OCI-LY1 (cell line): ENCODE measurements around the gene ETV6.

Source experiments
- H2AFZ ChIP-seq: fragments of 200-600 bp; sonication (generic), shearing (Covaris generic); 2 replicates; pipeline ENCODE4 v1.6.0; 2014; ENCODE audit warnings: antibody characterized with exemption, mild to moderate bottlenecking, low read length
- H3F3A ChIP-seq: fragments of 200-600 bp; sonication (generic), shearing (Covaris generic); 2 replicates; pipeline ENCODE4 v1.6.0; 2014; ENCODE audit warnings: mild to moderate bottlenecking, antibody characterized with exemption, low read length, moderate library complexity; ENCODE audit not compliant: insufficient read depth
- H3K27ac ChIP-seq: fragments of 200-600 bp; sonication (generic); 2 replicates; pipeline ENCODE4 v1.5.1; 2014; ENCODE audit warnings: low read length, mixed run types, mild to moderate bottlenecking, low read depth; ENCODE audit not compliant: poor library complexity, severe bottlenecking
- H3K27me3 ChIP-seq: fragments of 200-600 bp; sonication (generic); 2 replicates; pipeline ENCODE4 v1.6.0; 2014; ENCODE audit warnings: antibody characterized with exemption, mild to moderate bottlenecking, low read length, moderate library complexity; ENCODE audit not compliant: insufficient read depth
- H3K36me3 ChIP-seq: fragments of 200-600 bp; sonication (generic); 2 replicates; pipeline ENCODE4 v1.6.1; 2014; ENCODE audit warnings: mild to moderate bottlenecking, antibody characterized with exemption, low read length, moderate library complexity, mixed read lengths; ENCODE audit not compliant: insufficient read depth
- H3K4me1 ChIP-seq: fragments of 200-600 bp; sonication (generic); 2 replicates; pipeline ENCODE4 v1.5.1; 2014; ENCODE audit warnings: mild to moderate bottlenecking, low read length, moderate library complexity; ENCODE audit not compliant: insufficient read depth, severe bottlenecking
- H3K4me2 ChIP-seq: fragments of 200-600 bp; sonication (generic), shearing (Covaris generic); 2 replicates; pipeline ENCODE4 v1.6.1; 2014; ENCODE audit warnings: low read length
- H3K4me3 ChIP-seq: fragments of 200-600 bp; sonication (generic); 2 replicates; pipeline ENCODE4 v1.5.1; 2014; ENCODE audit warnings: low read length, low read depth, mild to moderate bottlenecking, mixed read lengths; ENCODE audit not compliant: poor library complexity, severe bottlenecking
- H3K79me2 ChIP-seq: fragments of 200-600 bp; shearing (Covaris generic); 2 replicates; pipeline ENCODE4 v1.6.1; 2016; ENCODE audit warnings: mixed run types, low read length, mixed read lengths; ENCODE audit not compliant: insufficient read depth
- H3K9ac ChIP-seq: fragments of 200-600 bp; sonication (generic), shearing (Covaris generic); 2 replicates; pipeline ENCODE4 v1.6.1; 2014; ENCODE audit warnings: mild to moderate bottlenecking, low read length, mixed read lengths
- H3K9me2 ChIP-seq: fragments of 200-600 bp; sonication (generic), shearing (Covaris generic); 2 replicates; pipeline ENCODE4 v1.6.1; 2014; ENCODE audit warnings: low read depth, mild to moderate bottlenecking, low read length, mixed read lengths
- H3K9me3 ChIP-seq: fragments of 200-600 bp; shearing (Covaris generic); 2 replicates; pipeline ENCODE4 v1.6.1; 2014; ENCODE audit warnings: low read length, mixed read lengths
- H4K20me1 ChIP-seq: fragments of 200-600 bp; sonication (generic), shearing (Covaris generic); 2 replicates; pipeline ENCODE4 v1.6.0; 2016; ENCODE audit warnings: mild to moderate bottlenecking, low read length; ENCODE audit not compliant: insufficient read depth
- EZH2 ChIP-seq: fragments of 200-600 bp; sonication (generic), shearing (Covaris generic); IDR thresholded peaks from 2 replicates; pipeline ENCODE4 v1.8.0; 2017; ENCODE audit warnings: borderline replicate concordance, mixed run types, mild to moderate bottlenecking, antibody characterized with exemption, low read length, moderate library complexity, mixed read lengths
- TF ChIP-seq, protein P1 (sequence below): fragments of 200-600 bp; sonication (generic), shearing (Covaris generic); IDR thresholded peaks from 2 replicates; pipeline ENCODE4 v1.5.1; 2017; ENCODE audit warnings: mild to moderate bottlenecking, antibody characterized with exemption, low read length, moderate library complexity, mixed read lengths

The ETV6 gene

DNA sequence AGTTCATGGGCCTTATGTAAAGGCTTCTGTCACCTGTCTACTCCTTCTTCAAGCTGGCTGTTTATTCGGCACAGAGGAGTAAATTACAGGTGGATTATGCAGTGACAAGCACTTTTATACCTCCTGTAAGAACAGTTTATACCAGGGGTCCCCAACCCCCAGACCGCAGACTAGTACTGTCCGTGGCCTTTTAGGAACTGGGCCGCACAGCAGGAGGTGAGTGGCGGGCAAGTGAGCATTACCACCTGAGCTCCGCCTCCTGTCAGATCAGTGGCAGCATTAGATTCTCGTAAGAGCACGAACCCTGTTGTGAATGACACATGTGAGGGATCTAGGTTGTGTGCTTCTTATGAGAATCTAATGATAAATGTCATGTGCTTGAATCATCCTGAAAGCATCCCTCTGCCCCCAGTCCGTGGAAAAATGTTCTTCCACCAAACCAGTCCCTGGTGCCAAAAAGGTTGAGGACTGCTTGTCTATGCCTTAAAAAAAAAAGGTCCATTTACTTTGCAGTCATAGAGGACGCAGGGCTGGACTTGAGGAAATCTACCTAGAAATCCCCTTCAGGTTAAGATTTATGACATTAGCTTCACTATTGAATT is 78.8 kb downstream of the ETV6 start:
- Histone ChIP-seq H3K27me3 (no peaks in the 10 kb centered on the region), H3K27ac (peak overlapping the region; percentile 98), H3K36me3 (no peaks in the 10 kb centered on the region; the same call in 1 of the 2 replicates), H3K4me1 (peaks cover 98% of the 10 kb centered on the region), H3K79me2 (no peaks in the 10 kb centered on the region), H3K9me2 (no peaks in the 10 kb centered on the region), H4K20me1 (no peaks in the 10 kb centered on the region), H2AFZ (no peak overlapping the region), H3K4me2 (peak overlapping the region; percentile 41), H3K9me3 (0 out of 2 replicates have a peak, but pooled peaks cover 2% of the 10 kb centered on the region), H3K9ac (peak overlapping the region; percentile 45), H3F3A (peaks cover 12% of the 10 kb centered on the region; the same call in 1 of the 2 replicates), H3K4me3 (no peak overlapping the region)
- TF ChIP-seq EZH2 = no peak
- TF ChIP-seq, protein P1, sequence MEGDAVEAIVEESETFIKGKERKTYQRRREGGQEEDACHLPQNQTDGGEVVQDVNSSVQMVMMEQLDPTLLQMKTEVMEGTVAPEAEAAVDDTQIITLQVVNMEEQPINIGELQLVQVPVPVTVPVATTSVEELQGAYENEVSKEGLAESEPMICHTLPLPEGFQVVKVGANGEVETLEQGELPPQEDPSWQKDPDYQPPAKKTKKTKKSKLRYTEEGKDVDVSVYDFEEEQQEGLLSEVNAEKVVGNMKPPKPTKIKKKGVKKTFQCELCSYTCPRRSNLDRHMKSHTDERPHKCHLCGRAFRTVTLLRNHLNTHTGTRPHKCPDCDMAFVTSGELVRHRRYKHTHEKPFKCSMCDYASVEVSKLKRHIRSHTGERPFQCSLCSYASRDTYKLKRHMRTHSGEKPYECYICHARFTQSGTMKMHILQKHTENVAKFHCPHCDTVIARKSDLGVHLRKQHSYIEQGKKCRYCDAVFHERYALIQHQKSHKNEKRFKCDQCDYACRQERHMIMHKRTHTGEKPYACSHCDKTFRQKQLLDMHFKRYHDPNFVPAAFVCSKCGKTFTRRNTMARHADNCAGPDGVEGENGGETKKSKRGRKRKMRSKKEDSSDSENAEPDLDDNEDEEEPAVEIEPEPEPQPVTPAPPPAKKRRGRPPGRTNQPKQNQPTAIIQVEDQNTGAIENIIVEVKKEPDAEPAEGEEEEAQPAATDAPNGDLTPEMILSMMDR = no peak

DNA sequence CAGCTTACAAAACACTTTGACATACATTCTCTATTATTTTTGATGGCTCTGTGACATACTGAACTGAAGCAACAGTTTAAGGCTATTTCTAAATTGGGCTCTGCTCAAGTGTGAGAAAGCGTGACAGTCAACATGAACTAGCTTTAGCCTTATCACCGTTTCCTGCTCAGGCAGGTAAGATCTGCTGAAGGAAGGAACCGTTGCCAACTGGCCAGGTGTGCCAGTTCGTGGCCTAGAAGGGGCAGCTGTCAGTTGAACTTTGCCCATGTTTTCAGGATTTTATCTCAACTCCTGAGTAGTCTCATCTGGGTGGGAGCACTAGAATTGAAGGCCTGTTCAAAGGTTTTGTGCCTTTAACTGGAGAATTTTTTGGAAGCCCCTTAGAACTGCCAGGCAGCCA is 79.5 kb downstream of the ETV6 start:
- H3K4me3 ChIP-seq = no peak overlapping the region
- peak overlapping the region; percentile 37; the same call in 1 of the 2 replicates for H3K9ac ChIP-seq
- 0 out of 2 replicates have a peak, but pooled peaks cover 2% of the 10 kb centered on the region for H3K9me3 ChIP-seq
- H4K20me1 ChIP-seq = no peaks in the 10 kb centered on the region
- no peaks in the 10 kb centered on the region; the same call in 1 of the 2 replicates for H3K36me3 ChIP-seq
- H3K9me2 ChIP-seq = no peaks in the 10 kb centered on the region
- H3F3A ChIP-seq = peaks cover 12% of the 10 kb centered on the region; the same call in 1 of the 2 replicates
- H3K79me2 ChIP-seq = no peaks in the 10 kb centered on the region
- H3K4me1 ChIP-seq = peaks cover 100% of the 10 kb centered on the region
- H3K4me2 ChIP-seq = peak overlapping the region; percentile 41
- H2AFZ ChIP-seq = no peak overlapping the region
- H3K27ac ChIP-seq = peak overlapping the region; percentile 98
- H3K27me3 ChIP-seq = no peaks in the 10 kb centered on the region
- TF ChIP-seq, protein P1 = no peak

DNA sequence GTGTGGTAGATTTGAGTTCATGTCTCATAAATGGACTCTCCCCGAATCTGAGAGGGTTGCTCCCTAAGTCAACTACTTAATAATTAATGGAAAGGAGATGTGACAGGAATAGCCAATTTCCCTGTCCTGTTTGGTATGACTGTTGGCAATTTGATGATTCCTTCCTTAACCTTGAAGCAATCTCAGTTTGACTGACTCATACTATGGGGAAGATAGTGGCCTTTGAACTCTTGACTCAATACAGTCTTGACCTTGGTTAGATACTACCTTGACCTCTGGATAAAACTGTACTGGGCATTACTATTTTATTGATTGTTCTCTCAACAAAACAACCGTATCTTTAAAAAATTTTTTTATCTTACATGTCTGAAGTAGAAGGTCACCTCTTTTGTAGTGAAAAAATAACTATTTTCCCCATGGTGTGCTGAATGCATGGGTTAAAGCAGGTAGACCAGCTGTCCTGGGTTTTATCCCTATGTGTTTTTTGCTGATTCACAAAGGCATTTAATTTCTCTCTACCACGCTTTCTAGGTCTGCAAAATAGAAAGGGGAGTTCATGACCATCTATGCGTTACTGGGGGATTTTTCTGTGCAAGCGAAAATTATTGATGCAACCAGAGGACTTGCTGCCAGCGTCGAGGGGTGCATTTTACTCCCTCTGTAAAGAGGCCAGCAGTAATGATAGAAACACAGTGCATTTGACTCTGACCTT is 80.1 kb downstream of the ETV6 start:
- Histone ChIP-seq H3K79me2 (no peaks in the 10 kb centered on the region), H3K4me1 (peaks cover 100% of the 10 kb centered on the region), H3K4me2 (peak overlapping the region; percentile 64), H3F3A (peaks cover 12% of the 10 kb centered on the region; the same call in 1 of the 2 replicates), H2AFZ (no peak overlapping the region), H3K4me3 (no peak overlapping the region), H3K36me3 (no peaks in the 10 kb centered on the region; the same call in 1 of the 2 replicates), H3K9me2 (no peaks in the 10 kb centered on the region), H4K20me1 (no peaks in the 10 kb centered on the region), H3K9ac (peak overlapping the region; percentile 68), H3K27ac (peak overlapping the region; percentile 98), H3K27me3 (no peaks in the 10 kb centered on the region), H3K9me3 (0 out of 2 replicates have a peak, but pooled peaks cover 2% of the 10 kb centered on the region)
- no peak for TF ChIP-seq EZH2
- TF ChIP-seq, protein P1 = no peak
